A673 (cell line): ENCODE results near the gene PPP1CC. TPM values are rescaled to one million over a fixed set of nuclear protein-coding genes. Genes with fewer than 3 reads are reported as not detected.

ENCODE experiments used
- BruUV-seq: library from RNA; stranded (reverse); fragments of 400-500 nt; replicated peaks from 2 replicates; lab custom pipeline; 2021; lab: Mats Ljungman, UMichigan
- CTCF ChIA-PET: fragments of 300-600 bp; sonication (Branson Sonifier 250); formaldehyde crosslinking; loops from one replicate; lab custom pipeline; 2022; ENCODE audit warnings: antibody characterized with exemption; lab: Charles Lee
- POLR2A ChIA-PET: fragments of 300-600 bp; sonication (Branson Sonifier 250); formaldehyde crosslinking; loops from one replicate; lab custom pipeline; 2022; ENCODE audit warnings: antibody characterized with exemption; ENCODE audit not compliant: low non-redundant PET; lab: Charles Lee
- DNase-seq: peaks from one replicate; pipeline ENCODE4 v3.0.0-alpha.2; 2015; ENCODE audit warnings: low spot score
- H3K27ac ChIP-seq: fragments of 200-600 bp; sonication (generic); 2 replicates; pipeline ENCODE4 v1.5.1; 2016; ENCODE audit warnings: mixed run types, low read depth, mild to moderate bottlenecking, mixed read lengths, antibody characterized with exemption, low read length; ENCODE audit not compliant: poor library complexity, severe bottlenecking
- H3K27me3 ChIP-seq: fragments of 200-600 bp; sonication (generic); replicated peaks from 2 replicates; pipeline ENCODE4 v1.6.1; 2017; ENCODE audit warnings: mixed run types, low read depth, mild to moderate bottlenecking, mixed read lengths, antibody characterized with exemption, low read length; ENCODE audit not compliant: insufficient read depth, poor library complexity
- H3K36me3 ChIP-seq: fragments of 200-600 bp; sonication (generic); 2 replicates; pipeline ENCODE4 v1.6.1; 2016; ENCODE audit warnings: mixed run types, mild to moderate bottlenecking, mixed read lengths, antibody characterized with exemption, low read length; ENCODE audit not compliant: insufficient read depth, poor library complexity, severe bottlenecking
- H3K4me1 ChIP-seq: fragments of 200-600 bp; sonication (generic); 2 replicates; pipeline ENCODE4 v1.6.1; 2017; ENCODE audit warnings: mixed run types, mild to moderate bottlenecking, mixed read lengths, antibody characterized with exemption, low read length; ENCODE audit not compliant: insufficient read depth, poor library complexity, severe bottlenecking
- H3K4me3 ChIP-seq: fragments of 200-600 bp; sonication (generic); 2 replicates; pipeline ENCODE4 v1.5.1; 2016; ENCODE audit warnings: low read depth, mixed run types, mild to moderate bottlenecking, mixed read lengths, low read length; ENCODE audit not compliant: poor library complexity, severe bottlenecking
- H3K9me3 ChIP-seq: fragments of 200-600 bp; sonication (generic); 2 replicates; pipeline ENCODE4 v1.6.1; 2016; ENCODE audit warnings: mixed run types, low read depth, mild to moderate bottlenecking, mixed read lengths, antibody characterized with exemption, low read length; ENCODE audit not compliant: poor library complexity, severe bottlenecking
- CTCF ChIP-seq: fragments of 300-800, 200-600 bp; sonication (generic); conservative IDR thresholded peaks from 2 replicates; pipeline ENCODE4 v1.5.1; 2017; ENCODE audit warnings: low read depth, mild to moderate bottlenecking, antibody characterized with exemption, low read length, moderate library complexity, mixed read lengths
- EZH2 ChIP-seq: fragments of 200-600 bp; sonication (generic); IDR thresholded peaks from 2 replicates; pipeline ENCODE4 v1.6.1; 2017; ENCODE audit warnings: borderline replicate concordance, low read depth, mild to moderate bottlenecking, mixed read lengths, antibody characterized with exemption, low read length; ENCODE audit not compliant: poor library complexity, severe bottlenecking
- intact Hi-C: fragments of 100-400 bp; cut with micrococcal nuclease; formaldehyde crosslinking; loops from one replicate; pipeline ENCODE4 v1.10.0; 2022; ENCODE audit not compliant: unreplicated experiment
- total RNA-seq: library from RNA; stranded (reverse); gene quantifications from 2 replicates; pipeline ENCODE4 v1.2.3, GENCODE V29; 2021

PPP1CC gene
- total RNA-seq, 1 experiment from 2014 or later, result 268 TPM

- Histone ChIP-seq H3K27ac (no peak overlapping the region), H3K4me3 (no peak overlapping the region), H3K9me3 (no peaks in the 10 kb centered on the region), H3K27me3 (no peaks in the 10 kb centered on the region), H3K36me3 (no peaks in the 10 kb centered on the region), H3K4me1 (no peaks in the 10 kb centered on the region)
- BruUV-seq, result no TSS peak
- ChIA-PET CTCF (interaction anchor here (0.6 kb wide), 2 partner anchors 52 to 159 kb away, joined by 3 read pairs; no protein-coding TSS in a partner anchor), POLR2A (no interaction called here)
- DNase-seq, result no peak
- intact Hi-C loops, result no loop called here
- TF ChIP-seq EZH2 (no peak), CTCF (no peak)
Measured at GRCh38 chr12:110776410-110776809, 33.7 kb upstream of the PPP1CC start.

- intact Hi-C loops, result no loop called here
- no peaks in the 10 kb centered on the region for H3K4me1 ChIP-seq
- no peak for TF ChIP-seq CTCF
- no peak for TF ChIP-seq EZH2
- H3K9me3 ChIP-seq, result no peaks in the 10 kb centered on the region
- H3K4me3 ChIP-seq, result no peak overlapping the region
- H3K27ac ChIP-seq, result no peak overlapping the region
- CTCF ChIA-PET, result interaction anchor here (0.6 kb wide), 2 partner anchors 52 to 158 kb away, joined by 3 read pairs; no protein-coding TSS in a partner anchor
- no peak for DNase-seq
- no peaks in the 10 kb centered on the region for H3K36me3 ChIP-seq
- H3K27me3 ChIP-seq, result no peaks in the 10 kb centered on the region
- POLR2A ChIA-PET, result no interaction called here
- BruUV-seq, result no TSS peak
Measured at GRCh38 chr12:110775997-110776396, 33.3 kb upstream of the PPP1CC start.

GRCh38 chr12:110774824-110775223 is 32.1 kb upstream of the PPP1CC start:
- intact Hi-C loops, result no loop called here
- no TSS peak for BruUV-seq
- Histone ChIP-seq H3K4me3 (no peak overlapping the region), H3K27me3 (no peaks in the 10 kb centered on the region), H3K9me3 (no peaks in the 10 kb centered on the region), H3K27ac (no peak overlapping the region), H3K4me1 (no peaks in the 10 kb centered on the region), H3K36me3 (no peaks in the 10 kb centered on the region)
- no peak for DNase-seq
- TF ChIP-seq EZH2 (no peak), CTCF (no peak)
- POLR2A ChIA-PET, result no interaction called here
- CTCF ChIA-PET, result interaction anchor here (0.7 kb wide), 1 partner anchor 527 kb away, joined by 3 read pairs; no protein-coding TSS in a partner anchor
